ENCODE results near the gene BMF.
"Not testable (repeated sequence)": the region's sequence is repeated elsewhere in the genome, so short reads cannot be mapped to it uniquely, and the experiment has no call there.

The BMF gene

GRCh38 chr15:40136470-40137302 is 28.0 kb upstream of the BMF start:
- H3K27ac Mint-ChIP-seq, result no peak overlapping the region
- H3K4me1 Mint-ChIP-seq, result no peaks in the 10 kb centered on the region
- H3K9me3 Mint-ChIP-seq, result no peaks in the 10 kb centered on the region
- H3K27me3 Mint-ChIP-seq (ENCODE audit: low read depth), result peaks cover 4% of the 10 kb centered on the region
- no peak overlapping the region for H3K4me3 Mint-ChIP-seq
- no peak for TF ChIP-seq CTCF (IDR thresholded peaks at IDR 0.05; ENCODE audit: unreplicated experiment in 3 of 3)
- H3K36me3 Mint-ChIP-seq (ENCODE audit: low read depth), result no peaks in the 10 kb centered on the region

- not testable (repeated sequence) for H3K36me3 Mint-ChIP-seq (ENCODE audit: low read depth)
Observed at GRCh38 chr15:40135846-40136450, 27.3 kb upstream of the BMF start.

GRCh38 chr15:40134885-40135284 is 26.2 kb upstream of the BMF start:
- Mint-ChIP-seq H3K4me3 (no peak overlapping the region), H3K36me3 (ENCODE audit: low read depth) (no peaks in the 10 kb centered on the region), H3K27ac (no peak overlapping the region), H3K4me1 (no peaks in the 10 kb centered on the region), H3K27me3 (ENCODE audit: low read depth) (peaks cover 4% of the 10 kb centered on the region), H3K9me3 (no peaks in the 10 kb centered on the region)
- TF ChIP-seq CTCF (IDR thresholded peaks at IDR 0.05; ENCODE audit: unreplicated experiment in 3 of 3), result no peak

More at GRCh38 chr15:40135846-40136450, 27.3 kb upstream of the BMF start:
- H3K4me3 Mint-ChIP-seq; H3K27ac Mint-ChIP-seq; H3K4me1 Mint-ChIP-seq; H3K9me3 Mint-ChIP-seq; H3K27me3 Mint-ChIP-seq (ENCODE audit: low read depth): not testable (repeated sequence)

GRCh38 chr15:40133544-40133943 is 24.9 kb upstream of the BMF start:
- no peaks in the 10 kb centered on the region for H3K4me1 Mint-ChIP-seq
- no peaks in the 10 kb centered on the region for H3K9me3 Mint-ChIP-seq
- no peak overlapping the region for H3K27ac Mint-ChIP-seq
- peaks cover 16% of the 10 kb centered on the region for H3K27me3 Mint-ChIP-seq (ENCODE audit: low read depth)
- H3K4me3 Mint-ChIP-seq, result no peak overlapping the region
- no peaks in the 10 kb centered on the region for H3K36me3 Mint-ChIP-seq (ENCODE audit: low read depth)
- TF ChIP-seq CTCF (IDR thresholded peaks at IDR 0.05; ENCODE audit: unreplicated experiment in 3 of 3), result no peak

GRCh38 chr15:40130799-40131502 is 22.3 kb upstream of the BMF start:
- peaks cover 22% of the 10 kb centered on the region for H3K27me3 Mint-ChIP-seq (ENCODE audit: low read depth)
- no peak overlapping the region for H3K27ac Mint-ChIP-seq
- no peaks in the 10 kb centered on the region for H3K4me1 Mint-ChIP-seq
- no peaks in the 10 kb centered on the region for H3K36me3 Mint-ChIP-seq (ENCODE audit: low read depth)
- no peak overlapping the region for H3K4me3 Mint-ChIP-seq
- H3K9me3 Mint-ChIP-seq, result no peaks in the 10 kb centered on the region
- no peak for TF ChIP-seq CTCF (IDR thresholded peaks at IDR 0.05; ENCODE audit: unreplicated experiment in 3 of 3)

GRCh38 chr15:40130118-40130517 is 21.4 kb upstream of the BMF start:
- Mint-ChIP-seq H3K27me3 (ENCODE audit: low read depth) (peaks cover 18% of the 10 kb centered on the region), H3K9me3 (no peaks in the 10 kb centered on the region), H3K4me3 (no peak overlapping the region), H3K36me3 (ENCODE audit: low read depth) (no peaks in the 10 kb centered on the region), H3K4me1 (no peaks in the 10 kb centered on the region), H3K27ac (no peak overlapping the region)
- no peak for TF ChIP-seq CTCF (IDR thresholded peaks at IDR 0.05; ENCODE audit: unreplicated experiment in 3 of 3)

Data from nephron (organoid).